Measurements from ENCODE around the gene TSC22D4. TPM values are rescaled to one million over a fixed set of nuclear protein-coding genes. Genes with fewer than 3 reads are reported as not detected.

The TSC22D4 gene
- polyA plus RNA-seq, 1 of the 3 experiments (the other 2 are of a cell fraction), result 32.7 TPM

- peak; percentile 35; the same call in 1 of the 2 replicates for TF ChIP-seq SIN3A (IDR thresholded peaks at IDR 0.05; ENCODE audit: borderline replicate concordance, low read depth, low read length)
- no peak for TF ChIP-seq USF2 (IDR thresholded peaks at IDR 0.05; ENCODE audit: borderline replicate concordance, low read depth, low read length)
- TF ChIP-seq PBX3 (IDR thresholded peaks at IDR 0.05), result no peak
- peak; percentile 72; the same call in 1 of the 2 replicates for TF ChIP-seq MAX (IDR thresholded peaks at IDR 0.05; ENCODE audit: low read depth)
- TF ChIP-seq FOXM1 (IDR thresholded peaks at IDR 0.05; ENCODE audit: low read depth), result no peak
- TF ChIP-seq IRF3 (IDR thresholded peaks at IDR 0.05; ENCODE audit: low read depth, low read length), result no peak
- TF ChIP-seq CTCF (IDR thresholded peaks at IDR 0.05), result no peak
- peak; percentile 42; the same call in 1 of the 2 replicates for TF ChIP-seq POLR2AphosphoS5 (IDR thresholded peaks at IDR 0.05; ENCODE audit: low read depth, low read length)
- no peak for TF ChIP-seq RCOR1 (IDR thresholded peaks at IDR 0.05; ENCODE audit: low read length)
- TF ChIP-seq ZBTB33 (IDR thresholded peaks at IDR 0.05; ENCODE audit: borderline replicate concordance, low read depth), result no peak
- peak; percentile 88 for TF ChIP-seq TCF12 (IDR thresholded peaks at IDR 0.05)
- TF ChIP-seq FOXJ3 (CRISPR knock-in tag; IDR thresholded peaks at IDR 0.05), result no peak
- peak; percentile 21; the same call in 1 of the 2 replicates for TF ChIP-seq NFIC (IDR thresholded peaks at IDR 0.05; ENCODE audit: borderline replicate concordance)
- TF ChIP-seq RAD21 (IDR thresholded peaks at IDR 0.05; ENCODE audit: low read length), result no peak
- TF ChIP-seq RFX5 (IDR thresholded peaks at IDR 0.05; ENCODE audit: low read length), result no peak
- no peaks in the 10 kb centered on the region for H3K9me3 ChIP-seq
- POLR2A ChIA-PET, result interaction anchor here (0.6 kb wide), 1 partner anchor 51 kb away, joined by 4 read pairs; no protein-coding TSS in a partner anchor
- H3K4me2 ChIP-seq, result no peak overlapping the region
- CTCF ChIA-PET, result interaction anchor here (0.7 to 2.9 kb wide), 9 partner anchors 19 to 189 kb away, joined by 3 to 17 read pairs (median 5); partner anchors contain the start of gene NYAP1
- H3K27ac ChIP-seq (ENCODE audit: low read depth in 2 of 2, low read length in 1 of 2), result peak overlapping the region in 1 of 2 experiments; percentile 36; a peak in 2 of 4 replicates
- peak; percentile 79 for DNase-seq
- peaks cover 6% of the 10 kb centered on the region for H3F3A ChIP-seq (replicated peaks; ENCODE audit: insufficient read depth)
- H3K36me3 ChIP-seq (replicated peaks in 1 of 2; ENCODE audit: control insufficient read depth in 1 of 2, insufficient read depth in 2 of 2, low read length in 1 of 2), result no peaks in the 10 kb centered on the region
- 64% methylated on average over 4 of the region's 4 CpGs for WGBS (ENCODE audit: low lambda C conversion rate)
- no peaks in the 10 kb centered on the region for H4K20me1 ChIP-seq (ENCODE audit: insufficient read depth)
- no peaks in the 10 kb centered on the region for H3K79me2 ChIP-seq (ENCODE audit: insufficient read depth)
- no peak overlapping the region for H3K4me3 ChIP-seq (ENCODE audit: low read depth in 2 of 2, low read length in 1 of 2)
- peaks cover 12 to 18% of the 10 kb centered on the region in 2 experiments; a peak in 3 of 4 replicates for H3K4me1 ChIP-seq (ENCODE audit: control insufficient read depth in 1 of 2, insufficient read depth in 2 of 2, low read depth in 1 of 2, low read length in 1 of 2)
- no peaks in the 10 kb centered on the region for H3K9me2 ChIP-seq
- no peak overlapping the region for H3K9ac ChIP-seq
- no peaks in the 10 kb centered on the region for H3K27me3 ChIP-seq (ENCODE audit: insufficient read depth)
- peak overlapping the region; percentile 0 for H2AFZ ChIP-seq (ENCODE audit: low read depth)
These were observed 37.3 kb upstream of the TSC22D4 start for GRCh38 chr7:100516135-100516812.
